Fibroblast of peridontal ligament (primary cell): ENCODE results near the gene VWA5B1.

Experiments used
- DNase-seq: peaks from one replicate; pipeline ENCODE4 v3.0.0-alpha.2; 2010; ENCODE audit errors: extremely low read depth

The VWA5B1 gene

DNA sequence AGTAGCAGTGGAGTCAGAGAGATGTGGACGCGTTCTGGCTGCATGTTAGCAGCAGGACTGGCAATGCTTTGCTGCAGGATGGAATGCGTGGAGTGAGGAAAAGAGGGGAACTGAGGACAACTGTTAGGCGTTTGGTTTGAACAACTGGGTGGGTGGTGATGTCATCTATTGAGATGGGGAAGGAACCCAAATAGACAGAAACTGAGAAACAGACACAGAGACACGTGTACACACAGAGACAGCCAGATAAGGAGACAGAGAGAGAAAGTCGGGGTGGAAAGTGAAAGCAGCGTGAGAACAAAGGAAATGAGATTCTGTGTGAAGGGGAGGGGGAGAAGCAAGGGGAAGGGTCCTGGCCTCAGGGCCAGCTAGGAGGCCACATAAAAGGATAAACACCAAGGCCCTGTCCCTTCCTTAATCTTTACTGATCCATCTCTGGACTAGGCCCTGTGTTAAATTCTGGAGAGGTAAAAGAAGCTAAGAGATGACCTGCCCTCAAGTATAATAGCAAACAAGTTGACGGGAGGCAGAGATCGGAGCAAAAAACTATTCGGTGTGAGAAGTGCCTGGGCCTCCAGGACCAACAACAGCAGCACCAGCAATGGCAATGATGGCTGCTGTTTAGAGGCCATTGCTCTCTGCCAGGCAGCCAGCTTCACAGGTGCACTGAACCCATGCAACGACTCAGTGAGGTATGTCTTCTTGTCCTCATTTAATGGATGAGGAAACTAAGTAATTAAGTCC is 31.6 kb downstream of the VWA5B1 start:
- DNase-seq = no peak

DNA sequence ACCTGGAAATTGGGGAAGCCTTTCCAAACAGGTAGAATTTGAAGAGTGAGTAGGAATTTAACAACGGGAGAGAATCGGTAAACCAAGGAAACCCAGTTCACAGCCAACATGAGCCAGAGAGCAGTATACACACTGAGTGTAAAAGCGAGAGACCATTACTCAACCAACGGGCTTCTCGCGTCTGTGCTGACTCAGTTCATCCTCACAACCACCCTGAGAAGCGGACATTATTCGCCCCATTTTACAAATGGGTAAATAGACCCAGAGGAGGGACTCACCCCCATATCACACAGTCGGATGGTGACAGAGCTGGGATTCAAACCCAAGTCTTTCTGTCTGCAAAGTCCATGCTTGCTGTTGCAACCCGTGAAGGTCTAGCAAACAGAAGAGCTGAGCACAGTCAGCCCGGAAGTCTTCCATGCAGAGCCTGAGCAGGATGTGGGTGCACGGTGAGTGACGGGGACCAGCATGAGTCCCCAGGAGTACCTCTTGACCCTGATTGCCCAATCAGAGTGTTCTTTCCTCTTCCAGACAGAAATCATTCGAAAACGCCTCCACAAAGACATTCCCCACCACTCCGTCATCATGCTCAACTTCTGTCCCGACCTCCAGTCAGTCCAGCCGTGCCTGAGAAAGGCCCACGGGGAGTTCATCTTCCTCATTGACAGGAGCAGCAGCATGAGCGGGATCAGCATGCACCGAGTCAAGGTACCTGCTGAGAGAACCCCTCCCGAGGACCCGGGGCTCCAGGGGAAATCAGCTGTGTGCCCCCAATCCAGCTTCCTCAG is 32.3 kb downstream of the VWA5B1 start:
- DNase-seq = no peak

DNA sequence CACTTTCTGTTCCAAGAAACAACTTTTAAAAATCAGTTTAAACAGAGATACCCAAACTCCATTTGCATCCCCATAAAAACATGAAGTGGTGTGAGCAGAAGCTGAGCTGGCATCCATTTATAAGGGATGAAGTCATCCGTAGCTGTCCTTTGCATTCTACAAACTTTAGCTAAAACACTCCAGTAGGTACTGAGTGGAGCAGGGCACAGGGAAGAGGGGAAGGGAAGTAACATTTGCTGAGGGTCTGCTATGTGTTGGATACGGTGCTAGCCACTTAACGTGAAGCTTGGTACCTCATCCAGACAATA is 32.9 kb downstream of the VWA5B1 start:
- DNase-seq = no peak

DNA sequence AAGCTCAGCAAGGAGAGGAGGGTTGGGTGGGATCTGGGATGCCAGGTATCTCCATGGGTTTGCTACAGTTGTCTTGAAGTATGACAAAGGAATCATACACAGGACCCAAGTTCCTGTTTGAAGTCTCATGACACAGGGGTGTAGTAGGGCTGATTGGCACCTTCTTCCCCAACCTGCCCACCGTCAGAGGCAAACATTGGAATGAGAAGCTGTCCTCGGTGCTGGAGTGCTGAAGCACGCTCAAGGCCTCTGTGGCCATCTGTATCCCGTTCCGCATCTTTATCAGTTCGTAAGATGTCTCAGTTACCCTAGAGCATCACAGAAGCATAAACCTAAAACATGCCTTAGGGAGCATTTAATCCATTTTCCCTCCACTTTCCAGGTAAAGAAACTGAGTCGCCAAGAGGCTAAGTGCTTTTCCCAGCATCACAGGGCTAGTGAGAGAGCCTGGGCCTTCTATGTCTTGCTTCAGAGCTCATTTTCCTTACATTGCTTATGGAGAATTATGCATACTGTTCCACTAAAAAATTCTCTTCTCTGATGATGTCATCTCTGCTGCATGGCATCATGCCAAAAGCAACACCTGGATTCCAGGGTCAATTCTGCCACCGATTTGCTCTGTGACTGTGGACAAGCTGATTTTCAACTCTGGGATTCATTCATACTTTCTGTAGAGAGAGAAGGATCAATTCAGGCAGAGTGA is 34.2 kb downstream of the VWA5B1 start:
- DNase-seq = no peak

DNA sequence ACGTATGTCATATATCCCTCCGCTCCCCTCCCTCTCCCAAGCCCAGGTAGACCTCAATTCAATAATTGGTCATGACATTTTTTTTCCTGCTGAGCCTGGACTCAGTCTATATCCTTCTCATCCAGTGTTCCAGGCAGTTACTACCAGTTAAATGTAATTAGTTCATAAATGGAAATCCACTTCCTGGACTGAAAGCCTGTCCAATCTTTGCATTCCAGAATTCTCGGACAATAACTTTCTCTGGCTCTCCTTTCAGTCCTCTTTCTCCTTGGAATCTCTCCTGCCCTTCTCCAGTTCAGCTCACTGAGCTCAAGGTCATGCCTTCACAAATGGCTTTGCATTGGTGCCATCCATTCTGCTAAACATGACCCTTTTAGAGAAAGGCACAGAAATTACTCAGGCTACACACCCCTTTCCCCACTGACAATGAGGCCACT is 34.8 kb downstream of the VWA5B1 start:
- no peak for DNase-seq

DNA sequence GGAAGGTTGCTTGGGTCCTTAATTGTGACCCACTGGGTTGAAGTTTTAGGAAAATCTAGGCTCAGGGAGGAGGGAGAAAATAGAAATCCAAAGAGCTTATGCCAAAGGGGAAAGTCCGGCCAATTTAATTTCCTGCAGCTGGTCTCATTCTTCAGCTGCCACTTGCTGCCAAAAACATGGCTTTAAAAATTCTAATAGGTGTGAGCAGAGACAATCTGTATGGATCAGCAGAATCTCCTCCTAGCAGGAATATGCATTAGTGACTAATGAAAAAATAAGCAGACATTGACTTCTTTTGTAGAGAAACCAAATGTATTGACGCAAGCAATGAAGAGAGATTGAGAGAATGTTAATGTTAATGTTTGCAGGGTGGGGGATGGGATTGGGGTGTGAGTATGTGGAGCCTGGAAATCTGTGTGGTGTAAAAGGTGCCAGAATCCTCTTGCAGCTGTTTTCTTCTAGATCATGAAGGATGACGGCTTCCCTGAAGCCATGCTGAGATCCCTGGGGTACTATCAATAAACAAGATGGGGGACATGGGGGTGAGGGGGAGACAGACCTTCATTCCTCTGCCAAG is 35.3 kb downstream of the VWA5B1 start:
- DNase-seq = peak; percentile 2

DNA sequence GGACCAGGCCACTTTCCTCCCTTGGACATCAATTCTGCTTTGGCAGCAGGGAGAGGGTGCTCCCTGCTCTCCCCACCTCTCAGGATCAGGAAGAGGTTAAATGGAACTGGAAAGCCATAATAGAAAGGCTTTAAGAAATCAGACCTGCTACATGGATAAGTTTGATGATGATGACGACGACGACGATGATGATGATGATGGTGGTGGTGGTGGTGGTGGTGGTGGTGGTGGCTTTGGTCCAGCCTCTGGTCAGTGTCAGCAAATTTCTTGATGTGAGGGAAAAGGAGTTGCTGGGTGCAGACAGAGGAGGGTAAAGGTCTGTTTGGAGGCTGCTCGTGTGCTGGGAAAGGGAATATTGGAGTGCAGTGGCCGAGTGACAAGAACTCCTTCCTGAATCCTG is 36.8 kb downstream of the VWA5B1 start:
- no peak for DNase-seq

DNA sequence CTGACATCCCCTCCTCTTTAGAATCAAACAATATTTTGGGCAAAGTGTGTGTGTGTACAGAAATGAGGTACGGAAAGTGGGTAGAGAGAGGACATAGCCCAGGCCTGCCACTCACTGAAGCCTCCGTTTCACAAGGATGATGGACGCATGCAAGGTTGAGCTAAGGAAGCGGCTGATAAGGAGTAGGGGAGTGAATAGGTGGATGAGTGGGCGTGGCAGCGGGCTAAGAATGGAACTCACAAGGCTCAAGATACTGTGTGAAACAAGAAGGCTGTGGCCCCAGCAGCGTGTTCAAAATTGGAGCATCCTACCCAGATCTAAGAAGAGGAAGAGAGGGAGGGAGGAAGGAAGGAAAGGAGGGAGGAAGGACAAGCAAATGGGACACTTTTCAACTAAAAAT is 37.5 kb downstream of the VWA5B1 start:
- DNase-seq = no peak

DNA sequence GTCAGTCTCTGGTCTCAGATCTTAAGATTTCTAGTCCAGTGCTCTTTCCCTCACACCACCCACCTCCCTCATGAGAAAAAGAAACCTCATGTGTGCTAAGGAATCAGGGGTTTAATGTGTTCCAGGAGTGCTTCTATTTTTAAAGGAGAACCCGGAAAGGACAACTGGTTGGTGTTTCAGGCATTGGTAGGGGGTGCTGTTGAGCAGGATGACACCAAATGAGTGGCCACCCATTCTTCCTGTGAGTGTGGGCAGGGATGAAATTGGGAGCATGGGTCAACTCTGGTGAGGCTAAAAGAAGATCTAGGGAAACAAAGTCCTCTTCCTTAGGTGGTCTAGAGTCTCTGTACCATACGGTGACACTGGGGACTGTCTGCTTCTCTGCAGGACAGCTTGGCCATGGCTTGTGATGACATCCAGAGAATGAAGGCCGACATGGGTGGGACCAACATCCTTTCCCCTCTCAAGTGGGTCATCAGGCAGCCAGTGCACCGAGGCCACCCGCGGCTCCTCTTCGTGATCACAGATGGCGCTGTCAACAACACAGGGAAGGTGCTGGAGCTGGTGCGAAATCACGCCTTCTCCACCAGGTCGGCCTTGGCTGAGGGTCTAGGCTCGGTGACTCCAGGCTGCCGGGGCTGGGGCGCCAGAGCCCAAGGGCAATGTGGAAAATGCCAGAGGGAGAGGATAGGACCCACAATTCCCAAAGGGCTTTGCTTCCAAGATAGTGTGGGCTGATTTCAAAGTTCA is 39.3 kb downstream of the VWA5B1 start:
- no peak for DNase-seq

DNA sequence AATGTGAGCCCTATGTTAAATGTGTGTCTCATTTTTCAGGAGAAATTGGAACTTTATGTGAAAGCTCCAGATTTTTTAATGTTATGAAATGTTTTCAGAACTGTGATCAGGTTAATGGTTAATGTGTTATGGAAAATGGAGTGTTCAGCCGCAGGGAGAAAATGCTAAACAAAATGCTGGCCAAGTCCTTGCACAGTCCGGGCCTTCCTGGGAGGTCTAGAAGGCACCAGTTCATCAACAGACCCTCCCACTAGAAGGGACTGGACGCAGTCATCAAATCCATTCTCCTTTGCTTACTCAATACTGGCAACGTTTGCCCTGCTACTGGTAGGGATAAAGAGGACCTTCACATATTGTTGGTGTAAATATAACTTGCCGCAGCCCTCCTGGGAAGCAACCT is 43.4 kb downstream of the VWA5B1 start:
- DNase-seq = no peak

DNA sequence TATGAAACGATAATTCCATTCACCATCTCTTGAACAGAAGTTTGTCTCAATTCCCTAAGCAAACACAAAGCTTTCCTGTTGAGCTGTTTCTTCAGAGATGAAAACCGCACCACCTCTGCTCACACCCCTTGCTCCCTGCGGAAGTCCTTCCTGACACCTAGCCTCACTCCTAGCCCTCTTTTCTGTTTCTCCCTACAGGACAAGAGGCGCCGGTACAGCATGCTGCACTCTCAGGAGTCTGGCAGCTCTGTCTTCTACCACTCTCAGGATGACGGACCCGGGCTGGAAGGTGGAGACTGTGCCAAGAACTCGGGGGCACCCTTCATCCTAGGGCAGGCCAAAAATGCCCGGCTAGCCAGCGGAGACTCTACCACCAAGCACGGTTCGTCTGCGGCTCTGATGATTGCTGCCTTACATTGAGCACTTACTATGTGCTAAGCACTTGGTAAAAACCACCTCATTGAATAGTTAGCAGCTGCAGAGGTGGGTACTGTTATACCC is 45.5 kb downstream of the VWA5B1 start:
- DNase-seq = no peak

DNA sequence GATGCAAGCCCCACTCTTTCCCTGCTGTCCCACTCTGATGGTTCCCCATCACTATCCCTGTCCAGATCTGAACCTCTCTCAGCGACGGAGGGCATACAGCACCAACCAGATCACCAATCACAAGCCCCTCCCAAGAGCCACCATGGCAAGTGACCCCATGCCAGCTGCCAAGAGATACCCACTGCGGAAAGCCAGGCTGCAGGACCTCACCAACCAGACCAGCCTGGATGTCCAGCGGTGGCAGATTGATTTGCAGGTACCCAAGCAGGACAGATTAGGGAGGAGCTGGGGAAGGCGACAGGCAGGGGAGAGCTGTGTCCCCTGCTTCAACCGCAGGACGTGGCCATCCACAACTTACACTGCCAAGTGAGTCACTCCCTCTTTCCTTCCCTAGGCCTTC is 46.9 kb downstream of the VWA5B1 start:
- DNase-seq = no peak

DNA sequence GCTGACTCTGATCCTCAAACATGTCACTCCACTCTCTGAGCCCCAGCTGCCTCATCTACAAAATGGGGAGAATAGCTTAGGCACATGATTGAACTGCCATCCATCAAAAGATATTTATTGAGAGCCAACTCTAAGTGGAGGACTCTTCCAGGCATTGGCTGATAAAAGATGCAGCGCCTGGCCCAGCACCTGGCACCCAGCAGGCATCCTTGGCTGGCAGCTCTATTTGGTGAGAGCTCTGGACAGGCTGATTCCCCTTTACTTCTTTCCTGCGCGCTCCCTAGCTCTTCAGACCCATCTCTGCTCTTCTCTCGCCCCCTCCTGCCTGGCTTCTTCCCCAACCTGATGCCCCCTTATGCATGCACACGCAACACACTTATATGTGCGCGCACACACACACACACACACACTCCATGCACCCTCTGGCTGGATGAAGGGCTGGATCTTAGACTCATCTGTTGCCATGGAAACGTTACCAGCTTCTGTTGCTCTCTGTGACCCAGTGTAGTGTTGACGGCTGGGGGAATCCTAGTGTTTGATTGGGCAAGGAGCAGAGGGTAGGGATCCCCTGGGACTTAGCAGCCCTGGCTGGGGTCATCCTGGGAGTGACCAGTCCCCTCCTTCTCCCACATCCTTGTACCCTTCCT is 49.3 kb downstream of the VWA5B1 start:
- no peak for DNase-seq

DNA sequence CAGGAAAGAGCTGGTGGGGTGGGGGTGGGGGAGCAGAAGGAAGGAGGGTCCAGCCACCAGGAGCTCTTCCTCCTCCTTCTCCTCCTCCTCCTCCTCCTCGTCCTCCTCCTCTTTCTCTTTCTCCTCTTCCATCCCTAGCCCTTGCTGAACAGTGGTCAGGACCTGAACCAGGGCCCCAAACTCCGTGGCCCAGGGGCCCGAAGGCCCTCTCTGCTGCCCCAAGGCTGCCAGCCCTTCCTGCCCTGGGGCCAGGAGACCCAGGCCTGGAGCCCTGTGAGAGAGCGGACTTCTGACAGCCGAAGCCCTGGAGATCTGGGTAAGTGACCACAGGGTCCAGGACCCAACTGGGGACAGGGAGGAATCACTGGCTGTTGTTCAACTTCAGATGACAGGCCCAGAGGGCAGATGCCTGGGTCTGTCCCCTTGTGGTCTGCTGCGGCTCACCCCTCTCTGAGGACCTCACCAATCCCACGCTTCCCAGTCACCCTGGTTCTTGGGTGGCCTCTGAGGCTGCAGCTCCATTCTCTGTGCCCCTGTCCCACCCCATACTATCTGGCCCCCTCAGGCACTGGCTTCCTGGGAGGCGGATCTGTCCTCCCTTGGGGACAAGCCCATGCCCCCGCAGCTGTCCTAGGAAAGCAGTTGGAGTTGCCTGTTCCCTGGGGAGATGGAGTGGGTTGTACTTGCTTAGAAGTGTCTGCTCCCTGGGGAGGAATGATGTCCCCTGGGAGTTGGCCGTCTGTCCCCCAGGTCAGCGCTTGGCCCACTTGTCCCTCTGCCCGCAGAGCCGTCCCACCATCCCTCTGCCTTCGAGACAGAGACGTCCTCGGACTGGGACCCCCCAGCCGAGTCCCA is 51.8 kb downstream of the VWA5B1 start:
- DNase-seq = no peak

DNA sequence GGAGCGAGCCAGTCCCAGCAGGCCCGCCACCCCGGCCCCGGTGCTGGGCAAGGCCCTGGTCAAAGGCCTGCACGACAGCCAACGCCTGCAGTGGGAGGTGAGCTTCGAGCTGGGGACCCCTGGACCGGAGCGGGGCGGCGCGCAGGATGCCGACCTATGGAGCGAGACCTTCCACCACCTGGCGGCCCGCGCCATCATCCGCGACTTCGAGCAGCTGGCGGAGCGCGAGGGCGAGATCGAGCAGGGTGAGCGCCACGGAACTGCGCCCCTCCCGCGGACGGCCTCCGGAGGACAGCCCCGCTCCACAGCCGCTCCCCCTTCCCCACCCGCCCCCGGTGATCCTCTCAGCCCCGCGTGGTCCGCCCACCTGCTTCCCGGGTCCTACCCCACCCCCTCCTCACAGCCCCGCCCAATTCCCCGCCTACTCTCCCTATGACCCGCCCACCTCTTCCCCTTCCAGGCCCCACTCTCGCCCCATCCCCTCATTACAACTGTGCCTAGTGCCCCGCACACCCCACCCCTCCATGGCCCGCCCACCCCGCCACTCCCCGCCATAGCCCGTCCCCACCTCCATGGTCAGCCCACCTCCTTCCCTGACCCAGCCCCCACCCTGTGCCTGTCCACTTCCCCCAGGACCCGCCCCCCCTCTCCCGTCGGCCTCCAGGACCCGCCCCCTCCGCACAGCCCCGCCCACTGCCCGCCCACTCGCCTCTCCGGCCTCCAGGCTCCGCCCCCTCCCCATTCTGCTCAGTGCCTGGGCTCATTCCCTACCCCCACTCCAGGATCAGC is 52.7 kb downstream of the VWA5B1 start:
- no peak for DNase-seq

DNA sequence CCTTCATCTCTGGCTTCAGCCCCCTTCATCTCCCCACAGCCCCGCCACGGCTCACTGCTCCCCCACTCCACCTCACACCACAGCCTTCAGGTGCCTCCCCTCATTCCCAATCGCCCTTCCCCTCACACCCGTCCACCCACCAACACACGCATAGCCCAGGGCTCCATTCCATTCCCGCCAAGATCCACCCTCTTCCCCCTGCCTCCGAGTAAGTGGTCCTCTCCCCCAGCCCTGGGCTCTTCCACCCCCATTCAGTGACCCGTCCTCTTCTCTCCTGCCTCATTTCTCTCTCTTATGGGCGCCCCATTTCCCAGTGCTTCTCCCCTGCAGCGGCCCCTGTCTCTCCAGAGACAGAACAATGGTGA is 53.2 kb downstream of the VWA5B1 start:
- DNase-seq = no peak

DNA sequence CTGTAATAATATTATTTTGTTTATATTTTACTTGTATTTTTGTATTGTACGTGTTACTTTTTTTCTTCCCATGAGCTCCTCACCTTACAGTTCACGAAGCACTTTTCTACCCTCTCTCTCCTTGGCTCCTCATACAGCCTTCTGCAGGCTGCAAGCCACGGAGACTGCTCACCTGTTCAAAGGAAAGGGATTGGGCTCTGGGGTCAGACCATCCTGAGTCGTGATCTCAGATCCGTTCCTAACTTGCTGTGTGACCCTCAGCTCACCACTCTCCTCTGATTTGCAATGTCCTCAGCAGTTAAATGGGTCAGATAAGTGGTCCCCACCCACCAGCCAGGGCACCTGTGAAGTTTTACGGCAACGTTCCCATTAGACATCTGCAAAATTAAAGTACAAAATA is 54.1 kb downstream of the VWA5B1 start:
- no peak for DNase-seq

DNA sequence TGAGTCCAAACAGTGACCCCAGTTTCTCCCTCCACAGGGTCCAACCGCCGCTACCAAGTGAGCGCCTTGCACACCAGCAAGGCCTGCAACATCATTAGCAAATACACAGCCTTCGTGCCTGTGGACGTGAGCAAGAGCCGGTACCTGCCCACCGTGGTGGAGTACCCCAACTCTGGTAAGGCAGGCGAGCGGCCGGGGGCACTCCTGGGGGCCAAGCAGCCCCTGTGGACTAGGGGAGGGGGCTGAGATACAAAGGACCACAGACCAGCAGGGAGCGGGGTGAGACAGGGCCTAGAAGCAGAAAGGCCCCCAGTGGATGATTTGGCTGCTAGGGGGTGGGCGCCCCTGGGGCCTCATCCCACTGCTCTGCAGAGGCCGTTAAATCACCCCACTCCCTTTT is 54.7 kb downstream of the VWA5B1 start:
- no peak for DNase-seq

DNA sequence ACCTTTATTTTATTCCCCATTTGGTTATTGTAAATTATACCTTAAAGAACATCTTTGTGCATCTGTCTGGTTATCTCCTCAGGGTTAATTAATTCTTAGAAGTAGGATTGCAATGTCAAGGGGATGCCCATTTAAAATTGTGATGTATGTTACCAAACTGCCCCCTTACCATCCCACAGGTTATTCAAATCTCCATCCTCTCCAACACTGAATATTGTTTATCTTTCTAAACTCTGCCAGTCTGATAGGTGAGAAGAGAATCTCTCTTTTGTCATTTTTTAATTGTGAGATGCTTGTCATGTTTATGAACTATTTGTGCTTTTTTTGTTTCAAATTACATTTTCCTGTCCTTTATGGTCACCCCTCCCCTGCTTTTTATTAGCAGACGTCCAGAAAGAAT is 55.8 kb downstream of the VWA5B1 start:
- no peak for DNase-seq

DNA sequence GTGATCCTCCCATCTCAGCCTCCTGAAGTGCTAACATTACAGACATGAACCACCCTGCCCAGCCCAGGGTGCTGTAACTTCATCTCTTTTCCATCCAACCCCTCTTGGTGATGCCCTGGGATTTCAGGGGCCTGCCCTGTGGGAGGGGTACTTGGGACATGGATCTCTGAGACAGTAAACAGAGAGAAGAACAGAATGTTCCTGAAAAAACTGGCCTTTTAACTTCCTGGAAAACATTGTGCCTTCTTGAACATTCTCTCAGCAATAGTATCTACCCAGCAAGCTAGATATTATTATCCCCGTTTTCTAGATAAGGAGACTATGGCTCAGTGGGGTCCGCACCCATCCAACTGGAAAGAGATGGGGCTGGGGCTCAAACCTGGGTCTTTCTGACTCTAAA is 57.0 kb downstream of the VWA5B1 start:
- DNase-seq = no peak
